Measurements from ENCODE around the gene NFATC2IP. TPM values are rescaled to one million over a fixed set of nuclear protein-coding genes. Genes with fewer than 3 reads are reported as not detected.
"Not testable (repeated sequence)": the region's sequence is repeated elsewhere in the genome, so short reads cannot be mapped to it uniquely, and the experiment has no call there.

The NFATC2IP gene
- total RNA-seq, 1 experiment from 2014 or later: 66.3 TPM

DNA sequence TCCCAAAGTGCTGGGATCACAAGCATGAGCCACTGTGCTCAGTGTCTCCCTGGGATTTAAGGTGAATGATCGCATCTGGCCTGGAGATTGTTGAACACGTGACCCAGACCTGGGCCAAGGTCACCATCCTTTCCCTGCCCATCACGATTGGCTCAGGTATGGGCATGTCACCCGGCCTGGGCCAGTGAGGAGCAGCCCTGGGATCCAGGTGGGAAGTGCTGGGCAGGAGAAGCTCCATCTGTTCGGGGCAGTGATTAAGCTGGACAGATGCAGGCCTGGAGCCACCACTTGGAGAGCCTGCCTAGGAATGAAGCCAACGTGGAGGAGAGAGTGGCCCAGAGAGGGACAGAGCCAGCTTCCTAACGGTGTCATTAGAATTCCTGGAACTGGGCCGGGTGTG lies 41.0 kb downstream of the NFATC2IP start:
- DNase-seq (ENCODE audit: low spot score): no peak

DNA sequence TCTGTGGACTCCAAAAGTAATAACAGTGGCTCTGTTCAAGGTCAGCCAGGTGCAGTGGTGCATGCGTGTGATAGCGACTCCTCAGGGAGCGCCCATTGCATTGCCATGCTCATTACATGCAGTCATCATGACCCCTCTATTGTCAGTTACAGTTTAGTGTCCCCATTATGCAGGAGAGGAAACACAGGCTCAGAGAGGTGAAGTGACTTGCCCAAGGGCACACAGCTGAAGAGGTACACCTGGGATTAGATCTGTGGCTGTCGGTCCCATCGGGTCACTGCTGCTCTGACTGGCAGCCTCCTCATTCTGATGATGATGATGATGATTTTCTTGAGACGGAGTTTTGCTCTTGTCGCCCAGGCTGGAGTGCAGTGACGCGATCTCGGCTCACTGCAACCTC lies 41.8 kb downstream of the NFATC2IP start:
- no peak for DNase-seq (ENCODE audit: low spot score)

DNA sequence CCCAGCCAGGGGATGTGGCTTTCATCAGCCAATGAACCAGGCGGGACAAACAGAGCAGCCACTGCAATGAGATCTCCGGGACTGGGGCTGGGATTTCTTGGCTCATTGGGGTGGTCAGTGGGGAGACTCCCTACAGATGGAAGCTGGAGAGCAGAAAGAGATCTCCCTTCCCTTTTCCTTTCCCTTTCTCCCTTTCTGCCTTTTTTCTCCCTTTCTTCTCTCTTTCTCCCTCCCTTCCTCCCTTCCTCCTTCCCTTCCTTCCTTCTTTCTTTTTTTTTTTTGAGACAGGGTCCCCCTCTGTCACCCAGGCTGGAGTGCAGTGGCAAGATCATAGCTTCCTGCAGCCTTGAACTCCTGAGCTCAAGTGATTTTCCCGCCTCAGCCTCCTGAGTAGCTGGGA lies 48.1 kb downstream of the NFATC2IP start:
- DNase-seq (ENCODE audit: low spot score): no peak

DNA sequence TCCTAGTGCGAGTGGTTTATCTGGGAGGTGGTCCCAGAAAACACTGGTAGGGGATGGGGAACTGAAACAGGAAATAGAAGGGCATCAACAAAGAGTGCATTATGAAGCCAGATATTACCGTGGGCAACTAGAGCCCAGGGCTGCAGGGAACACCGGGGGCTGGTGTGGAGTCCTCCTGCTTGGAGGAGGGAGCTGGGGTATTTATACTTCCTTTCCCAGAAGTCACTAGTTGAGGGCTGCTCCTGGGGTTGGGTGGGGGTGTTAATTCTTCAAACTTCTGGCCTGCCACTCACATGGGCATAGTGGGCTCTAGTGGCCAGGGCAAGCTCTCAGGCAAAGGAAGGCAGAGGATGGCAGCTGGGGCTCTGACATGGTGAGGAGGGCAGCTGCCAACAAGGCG lies 48.8 kb downstream of the NFATC2IP start:
- no peak for DNase-seq (ENCODE audit: low spot score)

DNA sequence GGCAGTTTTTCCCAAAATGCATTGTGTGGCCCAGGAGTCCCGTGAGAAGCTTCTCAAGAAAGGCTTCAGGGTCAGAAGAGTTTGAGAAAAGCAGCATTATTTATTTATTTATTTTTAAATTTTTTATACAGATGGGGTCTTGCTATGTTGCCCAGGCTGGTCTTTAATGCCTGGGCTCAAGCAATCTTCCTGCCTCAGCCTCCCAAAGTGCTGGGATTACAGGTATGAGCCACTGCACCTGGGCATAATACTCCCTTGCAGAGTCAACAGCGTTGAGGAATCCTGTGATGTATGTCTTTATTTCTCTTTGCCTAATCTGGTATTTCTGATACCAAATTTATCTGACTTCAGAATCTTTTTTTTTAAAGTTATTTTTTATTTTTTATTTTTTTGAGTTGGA lies 49.3 kb downstream of the NFATC2IP start:
- DNase-seq (ENCODE audit: low spot score): no peak

DNA sequence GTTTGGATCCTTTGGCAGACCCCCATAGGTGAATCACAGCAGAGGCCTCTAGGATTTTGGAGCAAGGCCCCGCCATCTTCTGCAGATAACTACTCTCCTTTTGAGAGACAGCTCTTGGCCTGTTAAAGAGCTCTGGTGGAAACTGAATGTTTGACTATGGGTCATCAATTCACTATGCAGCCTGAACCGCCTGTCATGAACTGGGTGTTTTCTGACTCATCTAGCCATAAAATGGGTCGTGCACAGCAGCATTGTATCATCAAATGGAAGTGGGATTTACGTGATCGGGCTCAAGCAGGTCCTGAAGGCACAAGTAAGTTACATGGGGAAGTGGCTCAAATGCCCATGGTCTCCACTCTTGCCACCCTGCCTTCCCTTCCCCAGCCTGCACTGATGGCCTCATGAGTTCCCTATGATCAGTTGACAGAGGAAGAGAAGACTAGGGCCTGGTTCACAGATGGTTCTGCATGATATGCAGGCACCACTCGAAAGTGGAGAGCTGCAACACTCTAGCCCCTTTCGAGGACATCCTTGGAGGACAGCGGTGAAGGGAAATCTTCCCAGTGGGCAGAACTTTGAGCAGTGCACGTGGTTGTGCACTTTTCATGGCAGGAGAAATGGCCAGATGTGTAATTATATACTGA lies 53.9 kb downstream of the NFATC2IP start:
- not testable (repeated sequence) for DNase-seq (ENCODE audit: low spot score)

DNA sequence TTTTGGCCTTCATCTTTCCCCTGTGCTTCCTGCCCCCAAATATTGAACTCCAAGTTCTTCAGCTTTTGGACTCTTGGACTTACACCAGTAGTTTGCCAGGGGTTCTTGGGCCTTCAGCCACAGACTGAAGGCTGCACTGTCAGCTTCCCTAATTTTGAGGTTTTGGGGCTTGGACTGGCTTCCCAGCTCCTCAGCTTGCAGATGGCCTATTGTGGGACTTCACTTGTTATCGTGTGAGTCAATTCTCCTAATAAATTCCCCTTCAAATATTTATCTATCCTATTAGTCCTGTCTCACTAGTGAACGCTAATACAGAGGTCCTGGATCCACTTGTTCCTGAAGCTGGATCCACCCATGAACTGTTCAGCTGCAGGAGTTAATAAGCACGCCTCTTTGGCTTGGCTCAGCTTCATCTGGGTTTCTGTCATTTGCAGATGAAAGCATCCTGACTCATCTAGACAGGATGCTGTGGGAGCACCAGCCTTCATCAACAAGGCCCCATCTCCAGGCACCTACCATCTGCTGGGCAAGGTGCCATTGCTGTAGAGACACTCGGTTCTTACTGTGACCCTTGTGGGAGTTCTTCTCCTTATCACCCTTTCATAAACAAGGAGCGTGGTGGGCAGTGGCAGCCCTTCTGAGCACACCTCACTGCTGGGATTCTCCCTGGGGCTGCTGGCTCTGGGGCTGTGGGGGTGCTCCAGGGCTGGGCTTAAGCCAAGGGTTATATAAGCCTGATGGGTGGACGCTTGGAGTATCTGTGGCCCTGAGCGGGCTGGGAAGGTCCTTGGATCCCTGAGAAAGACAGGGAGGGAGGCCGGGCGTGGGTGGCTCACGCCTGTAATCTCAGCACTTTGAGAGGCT lies 57.2 kb downstream of the NFATC2IP start:
- DNase-seq (ENCODE audit: low spot score): no peak

DNA sequence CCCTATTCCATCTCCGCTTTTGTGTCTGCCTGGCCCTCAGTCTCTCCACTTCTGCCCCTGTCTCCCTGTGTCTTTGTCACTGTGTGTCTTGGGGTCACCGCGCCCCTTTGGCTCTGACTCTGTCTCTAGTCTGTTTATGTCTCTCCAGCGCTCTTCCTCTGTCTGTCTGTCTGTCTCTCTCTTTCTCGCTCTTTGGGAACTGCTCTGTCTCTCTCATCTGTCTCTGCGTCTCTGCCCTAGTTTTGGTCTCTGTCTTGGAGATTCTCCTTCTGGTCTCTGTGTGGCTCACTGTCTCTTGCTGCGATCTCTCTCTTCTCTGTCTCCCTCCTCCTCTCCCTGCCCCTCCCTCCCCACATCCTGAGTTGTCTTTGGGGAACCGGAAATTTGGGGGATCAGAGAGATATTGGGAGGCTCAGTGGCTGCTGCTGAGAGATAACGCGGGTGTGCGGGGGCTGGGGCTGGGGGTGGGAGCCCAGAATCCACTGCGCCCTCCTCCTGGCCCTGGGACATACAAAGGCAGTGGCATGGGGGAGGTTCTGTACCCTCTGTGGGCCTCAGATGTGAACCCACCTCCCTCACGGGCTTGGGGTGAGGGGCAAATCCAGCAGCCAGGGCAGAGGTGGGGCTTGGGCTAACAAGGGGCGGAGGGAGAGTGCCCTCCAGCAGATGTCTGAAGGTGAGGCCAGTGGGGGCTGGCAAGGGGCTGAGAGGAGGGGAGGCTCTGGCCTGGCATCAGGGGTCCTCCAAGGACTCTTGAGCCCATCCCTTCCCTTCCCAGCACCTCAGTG lies 58.5 kb downstream of the NFATC2IP start:
- DNase-seq (ENCODE audit: low spot score): no peak

DNA sequence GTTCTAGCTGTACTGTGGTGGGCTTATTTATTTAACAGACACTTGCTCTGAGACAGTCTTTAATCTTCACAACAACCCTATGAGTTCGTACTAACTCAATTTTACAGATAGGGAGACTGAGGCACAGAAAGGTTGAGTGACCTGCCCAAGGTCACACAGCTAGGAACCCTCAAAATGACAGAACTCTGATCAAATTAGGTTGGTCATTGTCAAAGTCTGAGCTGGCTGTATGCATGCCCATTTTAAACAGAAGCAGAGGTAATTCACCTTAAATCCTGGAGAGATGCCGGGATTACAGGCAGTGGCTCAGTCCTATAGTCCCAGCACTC lies 59.1 kb downstream of the NFATC2IP start:
- DNase-seq (ENCODE audit: low spot score): no peak

DNA sequence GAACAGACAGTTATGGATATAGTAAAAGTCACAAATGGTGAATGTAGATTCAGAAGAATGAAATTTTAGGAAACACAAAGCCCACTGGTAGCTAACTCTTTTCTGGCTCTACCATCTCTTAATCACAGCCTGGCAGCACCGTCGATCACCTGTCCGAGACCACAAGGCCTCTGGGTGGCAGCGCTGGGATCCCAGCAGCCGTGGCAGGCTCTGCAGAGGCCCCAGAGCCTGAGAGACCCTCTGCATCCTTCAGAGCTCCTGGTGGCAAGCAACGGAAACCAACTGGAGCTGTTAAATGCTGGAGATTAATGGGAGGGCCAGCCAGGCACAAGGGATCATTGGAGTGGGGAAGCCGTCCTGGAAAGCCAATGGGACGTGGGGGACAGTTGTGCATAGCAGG lies 60.4 kb downstream of the NFATC2IP start:
- no peak for DNase-seq (ENCODE audit: low spot score)

DNA sequence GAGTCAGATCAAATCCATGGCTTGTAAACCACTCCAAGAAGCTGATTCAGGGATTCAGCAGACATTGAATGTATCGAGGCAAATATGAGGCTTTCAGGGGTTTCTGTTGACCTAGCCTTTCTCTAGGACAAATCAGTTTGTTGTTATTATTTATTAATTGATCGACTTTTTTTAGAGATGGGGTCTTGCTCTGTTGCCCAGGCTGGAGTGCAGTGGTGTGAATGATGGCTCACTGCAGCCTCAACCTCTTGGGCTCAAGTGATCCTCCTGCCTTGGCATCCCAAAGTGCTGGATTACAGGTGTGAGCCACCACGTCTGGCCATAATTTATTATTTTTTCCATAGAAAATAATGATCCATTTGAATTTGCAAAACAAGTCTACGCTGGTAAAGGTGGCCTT lies 61.1 kb downstream of the NFATC2IP start:
- DNase-seq (ENCODE audit: low spot score): no peak

DNA sequence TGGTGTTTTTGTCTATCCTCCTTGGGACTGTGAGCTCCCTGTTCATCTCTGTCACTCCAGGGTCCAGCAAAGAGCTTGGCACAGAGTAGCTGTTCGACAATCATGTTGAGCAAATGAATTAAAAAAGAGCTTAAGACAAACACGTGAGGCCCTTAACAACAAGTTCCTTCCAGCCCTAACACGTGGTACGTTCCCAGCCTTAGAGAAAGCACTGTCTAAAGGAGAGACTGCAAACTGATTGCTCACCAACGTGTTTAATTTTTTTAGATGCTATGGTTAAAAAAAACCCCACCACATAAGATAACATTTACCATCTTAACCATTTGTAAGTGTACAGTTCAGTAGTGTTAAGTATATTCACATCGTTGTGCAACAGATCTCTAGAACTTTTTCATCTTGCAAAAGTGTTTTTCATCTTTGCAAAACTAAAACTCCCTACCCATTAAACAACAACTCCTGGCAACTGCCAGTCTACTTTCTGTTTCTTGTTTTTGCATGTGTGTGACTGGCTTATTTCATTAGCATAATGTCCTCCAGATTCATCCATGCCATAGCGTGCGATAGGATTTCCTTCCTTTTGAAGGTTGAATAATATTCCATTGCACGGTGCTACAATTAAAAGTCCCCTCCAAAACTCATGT lies 62.3 kb downstream of the NFATC2IP start:
- DNase-seq (ENCODE audit: low spot score): no peak

DNA sequence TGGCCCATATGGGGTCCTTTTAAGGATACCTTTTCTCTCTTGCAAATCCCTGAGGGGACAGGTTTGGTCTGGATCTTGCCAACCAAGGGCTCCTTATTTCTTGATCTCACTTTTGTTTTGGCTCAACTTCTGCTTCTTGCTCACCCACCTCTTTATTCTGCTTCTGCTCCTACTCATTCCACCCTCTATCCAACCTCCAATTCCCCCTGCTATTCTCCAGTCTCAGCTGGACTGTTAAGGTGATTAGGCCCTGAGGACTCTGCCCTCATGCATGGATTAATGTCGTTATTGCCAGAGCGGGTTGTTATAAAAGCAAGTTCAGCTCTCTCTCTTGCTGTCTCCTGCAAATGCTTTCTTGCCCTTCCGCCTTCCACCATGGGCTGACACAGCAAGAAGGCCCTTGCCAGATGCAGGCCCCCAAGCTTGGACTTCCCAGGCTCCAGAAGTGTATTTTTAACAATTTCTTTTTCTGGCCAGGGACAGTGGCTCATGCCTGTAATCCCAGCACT lies 63.9 kb downstream of the NFATC2IP start:
- no peak for DNase-seq (ENCODE audit: low spot score)

Other genes with a start within 250 kb of the NFATC2IP start
- 358 and 396 TPM in 2 replicates for gene EIF3C, start 239.5 kb upstream of the NFATC2IP start, total RNA-seq (2014; rRNA removed; shearing (Covaris generic))
- gene NPIPB9, start 199.2 kb upstream of the NFATC2IP start, total RNA-seq (2014; rRNA removed; shearing (Covaris generic)): 1.2 TPM in 1 of 2 replicates, not detected in the other
- gene ATXN2L, start 127.9 kb upstream of the NFATC2IP start, total RNA-seq (2014; rRNA removed; shearing (Covaris generic)): 74.1 and 86.9 TPM in 2 replicates
- 376 and 403 TPM in 2 replicates for gene TUFM, start 104.6 kb upstream of the NFATC2IP start, total RNA-seq (2014; rRNA removed; shearing (Covaris generic))
- gene SH2B1, start 87.1 kb upstream of the NFATC2IP start, total RNA-seq (2014; rRNA removed; shearing (Covaris generic)): 38.9 and 50.2 TPM in 2 replicates
- 0.83 and 2.6 TPM in 2 replicates for gene ATP2A1, start 72.4 kb upstream of the NFATC2IP start, total RNA-seq (2014; rRNA removed; shearing (Covaris generic))
- 47.3 and 59.1 TPM in 2 replicates for gene RABEP2, start 25.7 kb upstream of the NFATC2IP start, total RNA-seq (2014; rRNA removed; shearing (Covaris generic))
- not detected in 2 replicates for gene CD19, start 19.0 kb upstream of the NFATC2IP start, total RNA-seq (2014; rRNA removed; shearing (Covaris generic))
- gene SPNS1, start 23.8 kb downstream of the NFATC2IP start, total RNA-seq (2014; rRNA removed; shearing (Covaris generic)): 79.6 and 88.8 TPM in 2 replicates
- 14.8 and 22.7 TPM in 2 replicates for gene LAT, start 34.1 kb downstream of the NFATC2IP start, total RNA-seq (2014; rRNA removed; shearing (Covaris generic))